COLO668 (cell line): ENCODE measurements around the gene ADAT3.

ENCODE experiments used
- DNase-seq: peaks from one replicate; lab custom pipeline; 2025; ENCODE audit not compliant: unreplicated experiment; lab: John Stamatoyannopoulos, UW

The ADAT3 gene

GRCh38 chr19:1912760-1913505, 7.7 kb downstream of the ADAT3 start:
- DNase-seq, result no peak

GRCh38 chr19:1913781-1914577, 8.8 kb downstream of the ADAT3 start:
- no peak for DNase-seq

GRCh38 chr19:1914826-1915341, 9.7 kb downstream of the ADAT3 start:
- DNase-seq, result no peak

GRCh38 chr19:1917146-1917545, 11.9 kb downstream of the ADAT3 start:
- no peak for DNase-seq

GRCh38 chr19:1917926-1918325, 12.7 kb downstream of the ADAT3 start:
- DNase-seq, result no peak

GRCh38 chr19:1918975-1919374, 13.8 kb downstream of the ADAT3 start:
- no peak for DNase-seq

- DNase-seq, result no peak
These were observed 15.4 kb downstream of the ADAT3 start for GRCh38 chr19:1920644-1921043.

- DNase-seq, result no peak
These were observed 16.1 kb downstream of the ADAT3 start for GRCh38 chr19:1921326-1921725.

- no peak for DNase-seq
These were observed 16.6 kb downstream of the ADAT3 start for GRCh38 chr19:1921825-1922224.

GRCh38 chr19:1922803-1923202, 17.6 kb downstream of the ADAT3 start:
- DNase-seq, result no peak

- DNase-seq, result no peak
These were observed 18.1 kb downstream of the ADAT3 start for GRCh38 chr19:1923319-1923718.

GRCh38 chr19:1924320-1924961, 19.2 kb downstream of the ADAT3 start:
- DNase-seq, result no peak

GRCh38 chr19:1925544-1925943, 20.3 kb downstream of the ADAT3 start:
- DNase-seq, result no peak

GRCh38 chr19:1929021-1929742, 24.0 kb downstream of the ADAT3 start:
- peak; percentile 79 for DNase-seq

GRCh38 chr19:1931445-1931844, 26.2 kb downstream of the ADAT3 start:
- DNase-seq, result no peak

GRCh38 chr19:1932395-1932794, 27.2 kb downstream of the ADAT3 start:
- DNase-seq, result no peak

- no peak for DNase-seq
These were observed 28.0 kb downstream of the ADAT3 start for GRCh38 chr19:1933244-1933643.

- DNase-seq, result no peak
These were observed 28.7 kb downstream of the ADAT3 start for GRCh38 chr19:1933942-1934341.

GRCh38 chr19:1935484-1936208, 30.4 kb downstream of the ADAT3 start:
- peak; percentile 13 for DNase-seq

- DNase-seq, result no peak
These were observed 31.2 kb downstream of the ADAT3 start for GRCh38 chr19:1936430-1936829.
